Endothelial cell of umbilical vein (primary cell): ENCODE results near the gene JAML. TPM values are rescaled to one million over a fixed set of nuclear protein-coding genes. Genes with fewer than 3 reads are reported as not detected.

Experiments used
- BruUV-seq: library from RNA; stranded (reverse); fragments of 400-500 nt; replicated peaks from 2 replicates; lab custom pipeline; 2021; lab: Mats Ljungman, UMichigan
- CTCF ChIA-PET: fragments of 300-600, 350-600 bp; sonication (Branson Sonifier 250); formaldehyde crosslinking; loops from one replicate; lab custom pipeline; 2021; ENCODE audit warnings: antibody characterized with exemption, inconsistent platforms; lab: Charles Lee
- POLR2A ChIA-PET: fragments of 300-600, 350-600 bp; sonication (Branson Sonifier 250); formaldehyde crosslinking; loops from one replicate; lab custom pipeline; 2021; ENCODE audit warnings: antibody characterized with exemption, inconsistent platforms; lab: Charles Lee
- DNase-seq: peaks from one replicate; pipeline ENCODE4 v3.0.0-alpha.2; 2011; ENCODE audit warnings: low read depth, low spot score
- FAIRE-seq: peaks from 2 replicates; lab custom pipeline; 2011; peaks lifted over from hg19 to GRCh38; lab: Jason Lieb, UNC
- H2AFZ ChIP-seq: 2 replicates; pipeline ENCODE4 v1.6.0; 2012; ENCODE audit warnings: low read depth, low read length, control low read depth, inconsistent platforms
- H3K27ac ChIP-seq: 2 replicates; pipeline ENCODE4 v1.5.1; 2011; ENCODE audit warnings: low read depth, mild to moderate bottlenecking, control low read depth, low read length, moderate library complexity; ENCODE audit not compliant: insufficient read depth
- H3K27me3 ChIP-seq, 2 experiments: 2 replicates each; pipeline versions ENCODE4 v1.6.0 to v1.6.1; 2011; ENCODE audit warnings: low read length in 2 of 2, mixed read lengths in 1 of 2; ENCODE audit not compliant: control insufficient read depth in 2 of 2, insufficient read depth in 2 of 2
- H3K36me3 ChIP-seq, 2 experiments: 2 replicates in 1 of 2; 3 replicates in 1 of 2; pipeline ENCODE4 v1.5.1; 2011; ENCODE audit warnings: low read length in 2 of 2, mild to moderate bottlenecking in 1 of 2, moderate library complexity in 1 of 2; ENCODE audit not compliant: control insufficient read depth in 2 of 2, insufficient read depth in 2 of 2; ENCODE audit errors: extremely low read depth in 1 of 2
- H3K4me1 ChIP-seq: 3 replicates; pipeline ENCODE4 v1.5.1; 2011; ENCODE audit warnings: mild to moderate bottlenecking, low read length; ENCODE audit not compliant: control insufficient read depth, insufficient read depth; ENCODE audit errors: extremely low read depth
- H3K4me2 ChIP-seq: 2 replicates; pipeline ENCODE4 v1.6.1; 2011; ENCODE audit warnings: low read length, control low read depth, mixed read lengths; ENCODE audit not compliant: insufficient read depth
- H3K4me3 ChIP-seq, 3 experiments: fragments of 200-600 bp in 1 of 3; sonication (generic), shearing (Covaris generic) in 1 of 3; replicated peaks in 1 of 3; 2 replicates each; pipeline ENCODE4 v1.5.1; 2011 to 2016; ENCODE audit warnings: control low read depth in 3 of 3, low read length in 3 of 3, mild to moderate bottlenecking in 2 of 3, inconsistent platforms in 1 of 3, low read depth in 1 of 3, moderate library complexity in 1 of 3; ENCODE audit not compliant: insufficient read depth in 1 of 3
- H3K79me2 ChIP-seq: 2 replicates; pipeline ENCODE4 v1.6.0; 2012; ENCODE audit warnings: low read length, inconsistent platforms; ENCODE audit not compliant: control insufficient read depth, insufficient read depth
- H3K9ac ChIP-seq: replicated peaks from 2 replicates; pipeline ENCODE3; 2011; ENCODE audit warnings: low read length, control low read depth; ENCODE audit not compliant: insufficient read depth; ENCODE audit errors: extremely low read depth
- H3K9me1 ChIP-seq: replicated peaks from 3 replicates; pipeline ENCODE4 v1.6.0; 2011; ENCODE audit warnings: mild to moderate bottlenecking, low read length; ENCODE audit not compliant: control insufficient read depth, insufficient read depth; ENCODE audit errors: extremely low read depth
- H3K9me3 ChIP-seq: replicated peaks from 2 replicates; pipeline ENCODE4 v1.5.1; 2012; ENCODE audit warnings: low read length, inconsistent platforms; ENCODE audit not compliant: control insufficient read depth, insufficient read depth
- H4K20me1 ChIP-seq: replicated peaks from 2 replicates; pipeline ENCODE3; 2011; ENCODE audit warnings: mild to moderate bottlenecking, low read length; ENCODE audit not compliant: control insufficient read depth, insufficient read depth; ENCODE audit errors: extremely low read depth
- EZH2 ChIP-seq: IDR thresholded peaks from 2 replicates; pipeline ENCODE4 v1.6.1; 2012; ENCODE audit warnings: borderline replicate concordance, low read depth, mild to moderate bottlenecking, moderate library complexity, low read length, inconsistent platforms; ENCODE audit not compliant: severe bottlenecking
- FOS ChIP-seq: IDR thresholded peaks from 2 replicates; pipeline ENCODE4 v1.6.1; 2011; ENCODE audit warnings: mild to moderate bottlenecking, low read length, moderate library complexity, borderline replicate concordance; ENCODE audit not compliant: insufficient read depth
- GATA2 ChIP-seq: IDR thresholded peaks from 2 replicates; pipeline ENCODE4 v1.7.0; 2011; ENCODE audit warnings: low read depth, mild to moderate bottlenecking, moderate library complexity, mixed read lengths, low read length; ENCODE audit not compliant: insufficient read length, insufficient read depth
- JUN ChIP-seq: IDR thresholded peaks from 2 replicates; pipeline ENCODE4 v1.6.1; 2011; ENCODE audit warnings: borderline replicate concordance, low read depth; ENCODE audit not compliant: insufficient read length, insufficient read depth
- MYC ChIP-seq: IDR thresholded peaks from one replicate; pipeline ENCODE4 v1.6.1; 2011; ENCODE audit warnings: mild to moderate bottlenecking, low read depth, low read length
- POLR2A ChIP-seq: IDR thresholded peaks from 2 replicates; pipeline ENCODE4 v1.6.1; 2012; ENCODE audit warnings: low read depth, mild to moderate bottlenecking, control low read depth, low read length
- POLR2AphosphoS5 ChIP-seq: IDR thresholded peaks from 2 replicates; pipeline ENCODE4 v1.6.1; 2012; ENCODE audit warnings: low read depth, mild to moderate bottlenecking, control low read depth, low read length, moderate library complexity; ENCODE audit not compliant: insufficient read depth
- dilution Hi-C: fragments of 300-500 bp; cut with MboI; formaldehyde crosslinking; loops from one replicate; pipeline ENCODE4 v1.15.0; 2019; ENCODE audit warnings: low sequenced_read_pairs; ENCODE audit not compliant: extremely low pct_ligation_motif_present
- intact Hi-C: fragments of 100-400 bp; cut with micrococcal nuclease; formaldehyde crosslinking; loops from one replicate; pipeline ENCODE4 v1.10.0; 2022
- polyA plus RNA-seq, 4 experiments: library from polyadenylated mRNA; depleted of rRNA in 3 of 4; stranded (reverse) in 3 of 4; unstranded in 1 of 4; fragments of >200 nt; gene quantifications; 2 replicates each; pipeline versions ENCODE4 v1.2.1 to v1.2.3, GENCODE V29; 2011 to 2012; ENCODE audit warnings: missing spikeins in 1 of 4
- total RNA-seq: library from RNA; stranded (reverse); gene quantifications from 2 replicates; pipeline ENCODE4 v1.2.3, GENCODE V29; 2021
- TF ChIP-seq, protein P1 (sequence below): IDR thresholded peaks from 2 replicates; pipeline ENCODE4 v1.6.1; 2011; ENCODE audit not compliant: insufficient read depth, insufficient read length
- TF ChIP-seq, protein P2 (sequence below), 2 donors: IDR thresholded peaks; 1 replicate in 1 of 2; 2 replicates in 1 of 2; pipeline ENCODE4 v1.5.1; 2011; ENCODE audit warnings: low read length in 2 of 2, mild to moderate bottlenecking in 2 of 2, moderate library complexity in 2 of 2, control low read depth in 1 of 2, inconsistent platforms in 1 of 2, low read depth in 1 of 2; ENCODE audit not compliant: insufficient read depth in 1 of 2; ENCODE audit errors: extremely low read depth in 1 of 2

JAML gene
- total and polyA plus RNA-seq, 2 donors (not counting 3 experiments of a cell fraction or from before 2014, with no cell fraction given): 0.04 to 0.35 TPM

DNA sequence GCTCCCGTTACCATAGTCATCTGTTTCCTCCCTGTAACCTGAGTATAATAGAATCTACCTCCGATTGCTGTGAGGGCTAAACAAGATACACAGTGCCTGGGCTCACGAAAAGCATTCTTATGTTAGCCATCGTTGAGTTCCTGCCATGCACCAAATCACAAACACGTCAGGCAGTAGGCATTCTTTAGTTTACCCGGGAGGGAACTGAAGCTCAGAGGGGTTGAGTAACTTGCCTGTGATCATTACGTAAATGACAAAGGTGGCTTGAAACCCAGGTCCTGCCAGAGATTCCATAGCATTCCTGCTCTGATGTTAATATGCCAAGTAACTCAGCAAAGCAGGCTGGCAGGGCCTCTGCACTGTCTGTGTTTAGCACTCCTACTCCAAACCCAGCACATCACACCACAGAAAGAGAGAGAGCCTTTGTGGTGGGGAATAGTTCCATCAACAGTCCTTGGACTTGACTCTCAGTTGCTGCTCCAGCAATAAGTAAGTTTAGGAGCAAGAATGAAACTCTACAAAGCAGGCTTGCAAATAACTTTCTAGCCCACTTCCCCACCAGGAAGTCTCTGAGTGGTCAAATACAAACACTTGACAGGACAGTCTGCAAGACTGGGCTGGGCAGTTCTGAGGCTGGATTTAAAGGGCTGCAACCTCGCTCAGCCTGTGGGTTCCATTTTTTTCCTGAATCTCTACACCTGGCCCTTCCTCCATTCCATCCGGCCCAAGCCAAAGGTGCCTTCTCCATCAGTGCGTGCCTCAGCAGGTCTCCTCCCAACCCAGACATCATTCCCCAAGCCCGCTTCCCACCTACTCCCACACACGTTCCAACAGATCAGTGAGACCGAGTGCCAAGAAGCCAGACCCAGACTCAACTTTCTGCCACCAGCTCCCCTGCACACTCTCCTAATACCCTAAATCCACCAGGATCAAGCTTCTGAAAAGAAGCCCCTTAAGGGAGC lies 49.5 kb downstream of the JAML start:
- Histone ChIP-seq H3K9me3 (no peaks in the 10 kb centered on the region), H3K79me2 (no peaks in the 10 kb centered on the region), H3K9me1 (no peaks in the 10 kb centered on the region), H3K4me3 (no peak overlapping the region), H3K4me1 (no peaks in the 10 kb centered on the region), H3K9ac (no peak overlapping the region), H3K4me2 (no peak overlapping the region), H4K20me1 (no peaks in the 10 kb centered on the region), H2AFZ (no peak overlapping the region), H3K36me3 (no peaks in the 10 kb centered on the region), H3K27me3 (peaks cover 26 to 27% of the 10 kb centered on the region in 2 experiments), H3K27ac (no peak overlapping the region)
- CTCF ChIA-PET: no interaction called here
- POLR2A ChIA-PET: no interaction called here
- no TSS peak for BruUV-seq
- TF ChIP-seq GATA2: no peak
- TF ChIP-seq EZH2: no peak
- TF ChIP-seq, protein P1, sequence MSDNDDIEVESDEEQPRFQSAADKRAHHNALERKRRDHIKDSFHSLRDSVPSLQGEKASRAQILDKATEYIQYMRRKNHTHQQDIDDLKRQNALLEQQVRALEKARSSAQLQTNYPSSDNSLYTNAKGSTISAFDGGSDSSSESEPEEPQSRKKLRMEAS: no peak
- TF ChIP-seq MYC: no peak
- TF ChIP-seq, protein P2, sequence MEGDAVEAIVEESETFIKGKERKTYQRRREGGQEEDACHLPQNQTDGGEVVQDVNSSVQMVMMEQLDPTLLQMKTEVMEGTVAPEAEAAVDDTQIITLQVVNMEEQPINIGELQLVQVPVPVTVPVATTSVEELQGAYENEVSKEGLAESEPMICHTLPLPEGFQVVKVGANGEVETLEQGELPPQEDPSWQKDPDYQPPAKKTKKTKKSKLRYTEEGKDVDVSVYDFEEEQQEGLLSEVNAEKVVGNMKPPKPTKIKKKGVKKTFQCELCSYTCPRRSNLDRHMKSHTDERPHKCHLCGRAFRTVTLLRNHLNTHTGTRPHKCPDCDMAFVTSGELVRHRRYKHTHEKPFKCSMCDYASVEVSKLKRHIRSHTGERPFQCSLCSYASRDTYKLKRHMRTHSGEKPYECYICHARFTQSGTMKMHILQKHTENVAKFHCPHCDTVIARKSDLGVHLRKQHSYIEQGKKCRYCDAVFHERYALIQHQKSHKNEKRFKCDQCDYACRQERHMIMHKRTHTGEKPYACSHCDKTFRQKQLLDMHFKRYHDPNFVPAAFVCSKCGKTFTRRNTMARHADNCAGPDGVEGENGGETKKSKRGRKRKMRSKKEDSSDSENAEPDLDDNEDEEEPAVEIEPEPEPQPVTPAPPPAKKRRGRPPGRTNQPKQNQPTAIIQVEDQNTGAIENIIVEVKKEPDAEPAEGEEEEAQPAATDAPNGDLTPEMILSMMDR (IDR thresholded peaks at IDR 0.05; ENCODE audit: extremely low read depth in 1 of 2, insufficient read depth in 1 of 2, low read depth in 1 of 2, low read length in 2 of 2): no peak
- TF ChIP-seq POLR2AphosphoS5: no peak
- no peak for TF ChIP-seq JUN
- TF ChIP-seq FOS: no peak
- no peak for TF ChIP-seq POLR2A
- dilution Hi-C loops: no loop called here
- DNase-seq (no peak), FAIRE-seq (no peak)
- intact Hi-C loops: no loop called here
